HG02623 (cell line): ENCODE results near the gene SLC36A1.
A peak's percentile ranks its signal among the peaks of the same experiment; 100 is the strongest.
"Not testable (repeated sequence)": the region's sequence is repeated elsewhere in the genome, so short reads cannot be mapped to it uniquely, and the experiment has no call there.

Experiments used
- ATAC-seq: cut with Tn5 transposase; IDR thresholded peaks from one replicate; pipeline ENCODE4 v1.9.1; 2021; ENCODE audit warnings: moderate library complexity; ENCODE audit not compliant: unreplicated experiment

Gene SLC36A1

DNA sequence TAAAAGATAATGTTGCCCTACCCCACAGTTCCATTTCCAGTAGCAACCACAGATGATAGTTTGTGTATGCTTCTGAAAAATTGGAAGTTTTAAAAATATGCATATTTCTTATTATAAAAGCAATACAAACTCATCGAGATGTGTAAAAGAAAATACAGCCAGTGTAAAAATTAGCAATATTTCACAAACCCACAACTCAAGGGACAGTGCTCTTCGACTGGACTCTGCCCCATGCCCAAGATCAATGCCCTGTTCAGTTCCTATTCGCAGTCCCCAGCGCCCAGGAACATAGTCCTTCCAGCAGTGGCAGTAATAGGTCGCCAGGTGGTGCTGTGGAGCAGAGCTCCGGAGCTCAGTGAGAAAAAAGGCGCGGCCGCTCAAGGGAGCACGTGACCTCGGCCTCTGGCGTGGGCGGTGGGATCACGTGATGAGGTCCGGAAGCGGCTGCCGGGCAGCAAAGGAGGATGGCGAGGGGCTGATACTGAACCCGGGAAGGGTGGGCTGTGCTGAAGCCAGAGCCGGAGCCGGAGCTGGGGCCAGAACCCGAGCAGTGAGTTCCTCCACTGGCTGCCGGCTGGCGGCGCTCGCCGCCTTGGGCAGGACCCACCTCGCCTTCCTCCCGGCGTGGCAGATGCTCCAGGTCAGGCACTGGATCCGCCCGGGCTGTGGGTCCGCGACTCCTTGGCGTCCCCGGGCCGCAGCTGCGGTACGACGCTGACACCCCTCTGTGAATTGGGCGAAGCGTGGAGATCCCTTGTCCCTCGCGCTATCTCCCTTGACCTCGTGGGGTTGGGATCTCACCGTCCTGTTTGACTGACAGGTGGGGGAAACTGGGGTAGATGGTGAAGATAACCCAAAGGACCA is at the start of gene SLC36A1:
TSS of gene SLC36A1 (plus strand) at position 430 of the 864 bp plus-strand sequence. CDS start 11,190 bp downstream, outside the sequence.
- peak; percentile 70 for ATAC-seq

DNA sequence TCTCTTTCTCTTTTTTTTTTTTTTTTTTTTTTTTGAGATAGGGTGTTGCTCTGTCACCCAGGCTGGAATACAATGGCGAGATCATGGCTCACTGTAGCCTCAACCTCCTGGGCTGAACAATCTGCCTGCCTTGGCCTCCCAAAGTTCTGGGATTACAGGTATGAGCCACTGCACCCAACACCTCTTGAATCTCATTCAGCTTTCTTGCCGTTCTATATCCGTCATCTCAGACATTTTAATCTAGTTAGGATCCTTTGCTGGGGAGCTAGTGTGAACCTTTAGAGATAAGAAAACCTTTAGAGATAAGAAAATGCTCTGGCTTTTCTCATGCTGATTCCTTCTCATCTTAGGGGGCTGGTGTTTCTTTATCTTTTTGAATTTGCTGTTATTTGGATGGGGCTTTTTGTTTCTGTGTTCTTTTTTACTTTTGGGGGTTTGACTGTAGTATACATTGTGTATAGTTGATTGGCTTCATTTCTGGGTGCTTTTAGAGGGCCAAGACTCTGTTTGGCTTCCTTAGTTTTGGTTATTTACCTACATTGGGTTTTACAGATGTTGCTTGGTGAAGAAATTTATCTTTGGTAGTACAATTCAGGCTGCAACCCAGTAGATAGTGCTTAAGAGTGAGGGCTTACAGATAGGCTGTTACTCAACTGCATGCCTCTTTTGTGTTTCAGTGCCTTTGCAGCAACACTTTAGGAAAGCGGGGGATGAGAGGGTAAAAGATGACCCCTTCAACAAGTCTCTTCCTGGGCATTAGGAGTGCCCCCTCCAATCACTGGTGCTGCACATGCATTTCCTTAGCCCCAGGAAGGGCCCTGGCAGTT is 41.9 kb upstream of the SLC36A1 start:
- no peak for ATAC-seq

DNA sequence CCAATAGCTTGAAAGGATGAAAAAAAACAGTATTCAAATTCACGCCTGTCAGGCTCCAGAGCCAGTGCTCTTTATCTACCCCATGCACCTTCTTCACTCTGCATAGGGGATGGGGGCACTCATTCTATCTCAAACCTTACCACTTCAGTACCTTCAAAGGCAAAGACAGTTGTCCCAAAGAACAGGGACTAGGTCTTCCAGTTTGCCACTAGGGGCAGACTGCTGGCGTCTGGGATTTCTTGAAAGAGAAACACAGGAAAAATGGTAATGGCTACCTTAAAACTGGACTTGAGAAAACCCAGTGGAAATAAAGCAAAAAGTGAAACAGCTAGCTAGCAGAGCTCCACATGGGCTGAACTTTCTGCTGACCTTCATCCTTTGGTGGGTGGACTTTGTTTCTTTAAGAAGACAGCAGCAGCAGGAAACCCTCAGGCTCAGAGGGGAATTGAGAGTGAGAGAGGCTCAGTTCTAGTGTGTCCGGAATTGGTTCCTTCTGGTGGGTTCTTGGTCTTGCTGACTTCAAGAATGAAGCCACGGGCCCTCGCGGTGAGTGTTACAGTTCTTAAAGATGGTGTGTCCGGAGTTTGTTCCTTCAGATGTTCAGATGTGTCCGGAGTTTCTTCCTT is 41.0 kb upstream of the SLC36A1 start:
- ATAC-seq, result no peak

DNA sequence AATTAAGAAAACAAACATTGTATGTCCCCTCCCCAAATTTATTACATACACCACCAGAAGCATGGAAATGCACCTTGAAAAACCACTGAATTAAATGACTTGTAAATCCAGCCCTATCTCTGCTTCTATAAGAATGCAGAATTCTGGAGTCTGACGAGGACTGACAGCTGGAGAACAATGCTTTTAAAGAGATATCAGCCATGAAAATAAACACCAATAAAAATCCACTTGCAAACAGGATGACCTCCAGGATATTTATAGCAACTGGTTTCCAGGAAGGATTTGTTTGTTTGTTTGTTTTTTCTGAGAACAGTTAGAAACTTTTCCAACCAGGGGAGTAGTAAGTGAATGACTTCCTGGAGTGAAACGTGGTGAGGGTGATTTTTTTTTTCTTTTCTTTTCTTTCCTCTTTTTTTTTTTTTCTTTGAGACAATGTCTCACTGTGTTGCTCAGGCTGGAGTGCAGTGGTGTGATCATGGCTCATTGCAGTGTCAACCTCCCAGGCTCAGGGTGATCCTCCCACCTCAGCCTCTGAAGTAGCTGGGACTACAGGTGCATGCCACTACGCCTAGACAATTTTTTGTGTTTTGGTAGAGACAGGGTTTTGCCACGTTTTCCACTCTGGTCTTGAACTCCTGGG is 38.7 kb upstream of the SLC36A1 start:
- no peak for ATAC-seq

DNA sequence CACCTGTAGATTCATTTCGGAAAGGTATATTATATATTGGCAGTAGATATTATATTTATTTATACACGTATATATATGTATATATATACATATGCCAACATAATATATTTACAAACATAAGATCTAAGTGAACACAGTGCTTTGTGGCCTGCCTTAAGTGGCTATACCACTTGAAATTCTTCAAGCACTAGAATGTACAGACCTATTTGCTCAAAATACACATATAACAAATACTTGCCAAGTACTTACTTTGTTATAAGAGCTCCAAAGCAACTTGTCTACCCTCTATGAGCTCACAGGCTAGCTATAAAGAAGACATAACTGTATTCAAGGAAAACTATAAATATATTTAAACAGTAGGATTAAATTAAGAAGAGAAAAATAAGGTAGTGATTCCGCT is 33.6 kb upstream of the SLC36A1 start:
- ATAC-seq, result no peak

DNA sequence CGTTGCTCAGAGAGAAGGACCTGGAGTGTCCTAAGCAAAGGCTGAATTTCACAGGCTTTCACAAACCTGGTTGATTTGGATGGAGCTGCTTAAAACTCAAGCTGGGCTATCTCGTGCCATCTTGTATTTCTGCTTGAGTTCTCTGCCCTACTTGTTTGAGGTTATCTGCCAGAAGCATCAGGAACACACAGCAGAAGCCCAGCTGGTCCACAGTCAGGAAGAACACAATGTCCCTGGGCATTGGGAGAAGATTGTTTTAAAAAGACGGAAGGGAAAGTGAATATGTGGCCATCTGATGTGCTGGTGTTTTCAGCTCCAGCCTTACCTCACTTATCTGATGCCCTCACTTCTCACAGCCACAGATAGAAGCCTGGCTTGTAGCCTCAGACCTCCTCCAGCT is 32.9 kb upstream of the SLC36A1 start:
- ATAC-seq, result no peak

DNA sequence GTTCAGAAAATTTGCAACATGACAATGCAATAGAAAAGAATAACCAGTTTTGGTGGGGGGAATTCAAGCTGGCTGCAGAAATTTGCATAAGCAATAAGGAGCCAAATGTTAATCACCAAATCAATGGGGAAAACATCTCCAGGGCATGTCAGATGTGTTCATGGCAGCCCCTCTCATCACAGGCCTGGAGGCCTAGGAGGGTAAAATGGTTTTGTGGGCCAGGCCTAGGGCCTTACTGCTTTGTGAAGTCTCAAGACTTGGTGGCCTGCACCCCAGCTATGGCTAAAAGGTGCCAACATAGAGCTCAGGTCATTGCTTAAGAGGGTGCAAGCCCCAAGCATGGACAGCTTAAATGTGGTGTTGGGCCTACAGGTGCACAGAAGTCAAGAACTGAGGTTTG is 29.7 kb upstream of the SLC36A1 start:
- no peak for ATAC-seq

DNA sequence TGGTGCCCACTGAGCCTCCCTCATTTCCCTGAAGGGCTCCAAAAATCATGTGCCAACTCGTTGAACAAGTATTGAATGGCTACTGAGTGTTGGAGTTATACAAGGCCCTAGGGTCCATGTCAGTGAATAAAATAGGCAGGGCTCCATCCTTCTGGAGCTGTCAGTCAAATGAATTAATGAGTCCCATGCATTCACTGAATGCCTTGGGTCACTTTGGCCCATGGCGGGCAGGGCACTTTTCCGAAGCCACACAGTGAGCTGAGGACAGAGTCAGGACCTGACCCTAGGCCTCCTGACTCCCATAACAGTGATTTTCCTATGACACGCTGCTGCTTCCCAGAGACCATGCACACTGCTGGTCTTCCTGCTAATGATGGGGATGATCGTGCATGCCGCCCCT is 27.3 kb upstream of the SLC36A1 start:
- ATAC-seq, result no peak

DNA sequence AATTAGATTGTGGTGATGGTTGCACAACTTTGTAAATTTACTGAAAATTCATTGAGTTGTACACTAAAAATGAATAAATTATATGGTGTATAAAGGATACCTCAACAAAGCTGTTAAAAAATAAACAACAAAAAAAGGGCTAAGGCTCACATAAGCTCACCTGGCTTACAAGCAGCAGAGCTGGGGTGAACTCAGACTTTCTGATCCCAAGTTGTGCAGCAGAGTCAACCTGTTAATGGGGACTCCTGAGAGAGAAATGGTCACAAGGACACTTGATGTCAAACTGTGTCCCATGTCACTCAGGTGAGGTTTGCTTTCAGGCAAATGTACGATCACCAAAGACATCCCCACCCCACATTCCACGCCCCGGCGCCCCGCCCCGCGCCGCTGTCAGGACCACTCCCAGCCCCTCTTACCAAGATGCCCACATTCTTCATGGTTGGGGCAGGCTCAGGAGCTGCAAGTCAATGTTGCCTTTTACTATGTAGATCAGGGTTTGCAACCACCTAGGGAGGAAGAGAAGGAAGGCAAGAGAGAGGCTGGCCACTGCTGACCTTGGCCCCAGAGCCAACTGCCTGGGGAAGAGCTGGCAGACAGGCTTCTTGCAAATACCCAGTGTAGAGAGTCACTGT is 22.4 kb upstream of the SLC36A1 start:
- ATAC-seq, result no peak

DNA sequence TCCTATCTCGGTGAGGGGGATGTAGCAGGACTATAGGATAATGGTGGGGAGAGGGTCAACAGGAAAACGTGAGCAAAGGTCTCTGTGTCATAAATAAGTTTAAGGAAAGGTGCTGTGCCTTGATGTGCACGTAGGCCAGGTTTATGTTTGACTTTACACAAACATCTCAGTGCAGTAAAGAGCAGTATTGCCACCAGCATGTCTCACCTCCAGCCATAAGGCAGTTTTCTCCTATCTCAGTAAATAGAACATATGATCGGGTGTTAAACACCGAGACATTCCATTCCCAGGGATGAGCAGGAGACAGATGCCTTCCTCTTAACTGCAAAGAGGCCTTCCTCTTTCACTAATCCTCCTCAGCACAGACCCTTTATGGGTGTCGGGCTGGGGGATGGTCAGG is 21.1 kb upstream of the SLC36A1 start:
- ATAC-seq, result not testable (repeated sequence)

DNA sequence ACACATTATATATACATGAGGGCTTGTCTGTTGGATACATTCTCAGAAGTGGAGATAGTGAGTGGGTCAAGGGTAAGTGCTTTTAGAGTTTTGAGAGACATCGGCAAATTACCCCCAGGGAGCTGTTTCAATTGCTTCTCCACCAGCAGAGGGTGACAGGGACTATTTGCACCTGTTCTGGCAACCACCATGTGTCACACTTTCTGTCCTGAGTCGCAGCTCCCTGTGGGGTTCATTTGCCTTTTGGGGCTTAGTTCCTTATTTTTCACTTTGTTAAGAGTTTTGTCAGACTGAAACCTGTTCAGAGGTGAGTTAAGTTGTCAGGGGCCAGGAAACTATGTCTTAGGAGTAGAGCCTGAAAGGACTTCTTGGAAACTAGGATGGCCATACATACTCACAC is 20.1 kb upstream of the SLC36A1 start:
- peak; percentile 99 for ATAC-seq

DNA sequence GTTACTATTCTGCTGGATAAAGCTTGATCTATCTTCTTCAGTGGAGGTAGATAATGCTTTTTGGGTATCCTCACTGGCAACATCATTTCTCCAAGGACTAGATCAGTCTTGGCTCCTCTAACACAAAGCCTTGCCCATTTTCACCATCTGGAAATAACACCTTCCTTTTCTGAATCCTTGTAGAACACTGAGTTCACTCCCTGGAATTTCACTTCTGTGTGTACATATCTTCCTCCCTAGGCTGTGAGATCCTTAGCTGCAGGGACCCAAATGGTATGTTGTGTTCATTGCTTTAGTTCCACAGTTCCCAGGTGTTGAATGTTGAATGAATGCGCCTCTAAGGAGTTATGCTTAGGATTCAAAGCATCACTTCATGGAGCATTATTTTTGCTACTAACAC is 16.7 kb upstream of the SLC36A1 start:
- ATAC-seq, result no peak

DNA sequence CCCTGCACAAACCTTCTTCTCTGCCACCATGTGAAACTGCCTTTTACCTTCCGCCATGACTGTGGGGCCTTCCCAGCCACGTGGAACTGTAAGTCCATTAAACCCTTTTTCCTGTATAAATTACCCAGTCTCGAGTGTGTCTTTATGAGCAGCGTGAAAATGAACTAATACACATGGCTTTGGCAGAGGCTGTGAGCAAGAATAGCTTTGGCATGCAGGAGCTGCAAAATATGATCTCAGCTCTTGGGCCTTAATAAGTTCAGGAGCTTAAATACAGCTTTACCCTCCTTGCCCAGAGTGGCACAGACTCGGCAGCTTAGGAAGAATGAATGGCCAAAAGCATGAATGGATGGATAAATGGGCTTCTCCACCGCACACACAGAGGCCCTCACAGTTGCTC is 15.7 kb upstream of the SLC36A1 start:
- ATAC-seq, result no peak

DNA sequence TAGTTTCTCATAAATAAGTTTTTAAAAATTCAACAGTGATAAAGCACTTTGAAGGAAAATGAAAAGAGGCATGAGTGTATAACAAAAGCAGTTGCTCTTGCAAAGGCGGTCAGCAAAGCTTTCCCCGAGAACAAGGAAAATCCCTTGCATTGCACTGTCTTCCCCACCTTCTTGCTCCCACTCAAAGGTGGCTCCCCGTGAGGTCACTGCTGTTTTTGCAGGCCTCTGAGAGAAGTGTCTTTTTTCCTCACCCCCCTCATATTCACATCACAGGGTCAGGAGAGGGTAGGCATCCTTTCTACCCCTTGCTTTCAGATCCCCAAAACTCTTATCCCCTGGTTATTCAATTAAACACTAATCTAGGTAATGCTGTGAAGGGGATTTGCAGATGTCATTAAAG is 15.2 kb upstream of the SLC36A1 start:
- ATAC-seq, result no peak

DNA sequence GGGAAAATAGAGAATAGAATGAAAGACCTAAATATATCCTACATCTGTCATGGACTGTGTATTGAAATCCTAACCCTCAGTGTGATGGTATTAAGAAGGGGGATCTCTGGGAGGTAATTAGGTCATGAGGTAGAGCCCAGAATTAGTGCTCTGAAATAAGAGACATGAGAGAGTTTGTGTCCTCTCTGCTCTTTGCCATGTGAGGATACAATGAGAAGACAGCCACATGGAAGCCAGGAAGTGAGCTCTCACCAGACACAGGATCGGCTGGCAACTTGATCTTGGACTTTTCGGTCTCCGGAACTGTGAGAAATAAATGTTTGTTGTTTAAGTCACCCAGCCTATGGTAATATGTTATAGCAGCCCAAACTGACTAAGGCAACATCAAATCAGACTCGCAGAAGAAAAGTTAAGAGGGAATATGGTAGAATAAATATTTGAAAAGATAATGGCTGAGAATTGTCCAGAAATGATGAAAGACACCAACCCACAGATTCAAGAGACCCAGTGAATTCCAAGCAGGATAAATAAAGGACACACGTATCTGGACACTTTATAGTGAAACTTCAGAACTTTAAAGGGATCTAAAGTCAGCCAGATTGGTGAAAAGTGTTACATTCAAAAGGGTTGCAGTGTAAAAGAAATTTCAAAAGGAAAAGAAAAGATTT is 12.7 kb upstream of the SLC36A1 start:
- no peak for ATAC-seq

DNA sequence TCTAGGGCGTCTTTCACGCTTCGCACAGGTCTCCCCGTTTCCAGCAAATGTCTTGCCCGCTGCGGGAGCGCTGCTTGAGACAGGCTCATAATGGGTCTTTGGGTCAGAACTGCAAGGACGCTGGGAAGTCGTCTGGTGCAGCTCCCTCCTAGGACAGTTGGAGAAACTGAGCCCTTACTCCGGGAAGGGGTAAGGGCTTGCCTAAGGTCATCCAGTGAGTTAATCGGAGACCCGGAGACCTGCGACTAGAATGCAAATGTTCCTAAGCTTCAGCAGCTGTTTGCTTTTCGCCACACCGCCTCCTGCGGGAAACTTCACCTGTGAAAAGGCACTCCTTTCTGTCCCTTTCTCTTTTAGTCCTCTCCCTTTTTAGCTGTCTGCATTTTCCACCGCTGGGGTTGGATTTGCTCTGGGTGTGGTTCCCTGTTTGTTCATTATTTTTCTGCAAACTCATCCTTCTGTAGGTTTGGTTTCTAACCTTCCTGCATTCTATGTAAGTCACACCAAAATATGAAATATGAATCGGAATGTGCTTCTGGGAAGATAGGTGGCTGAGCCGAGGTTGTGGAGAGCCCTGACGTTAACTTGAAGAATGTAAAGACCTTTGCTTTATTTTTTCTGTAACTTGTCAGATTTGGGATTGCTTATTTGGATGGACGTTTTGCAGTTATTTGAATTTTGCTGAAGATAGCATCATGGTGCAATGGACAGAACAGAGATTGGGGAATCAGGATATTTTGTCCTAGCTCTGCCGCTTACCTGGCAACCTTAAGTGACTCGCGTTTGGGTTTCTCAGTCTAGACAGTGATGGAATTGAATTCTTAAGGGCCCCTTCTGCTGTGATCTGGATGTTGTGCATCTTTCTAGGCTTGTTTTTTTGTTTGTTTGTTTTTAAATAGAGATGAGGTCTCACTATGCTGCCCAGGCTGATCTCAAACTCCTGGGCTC is 909 bp downstream of the SLC36A1 start:
- ATAC-seq, result peak; percentile 11

DNA sequence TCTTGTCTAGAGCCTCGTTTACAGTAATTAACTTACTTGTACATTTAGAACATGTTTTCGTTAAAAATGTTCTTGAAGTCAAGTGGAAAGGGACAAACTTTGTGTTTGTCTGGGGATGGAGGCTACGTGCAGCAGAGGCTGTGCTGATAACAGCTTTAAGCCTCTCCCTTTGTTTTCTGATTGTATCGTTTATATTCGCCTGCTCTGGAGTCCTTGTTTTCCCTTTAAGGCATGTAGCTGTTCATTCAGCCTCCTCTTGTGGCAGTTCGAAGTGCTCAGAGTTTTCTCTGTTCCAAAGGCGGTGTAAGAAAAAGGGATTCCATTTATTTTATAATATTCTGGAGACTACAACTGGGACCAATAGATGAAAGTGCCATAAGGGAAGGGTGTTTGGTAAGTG is 1.9 kb downstream of the SLC36A1 start:
- no peak for ATAC-seq

DNA sequence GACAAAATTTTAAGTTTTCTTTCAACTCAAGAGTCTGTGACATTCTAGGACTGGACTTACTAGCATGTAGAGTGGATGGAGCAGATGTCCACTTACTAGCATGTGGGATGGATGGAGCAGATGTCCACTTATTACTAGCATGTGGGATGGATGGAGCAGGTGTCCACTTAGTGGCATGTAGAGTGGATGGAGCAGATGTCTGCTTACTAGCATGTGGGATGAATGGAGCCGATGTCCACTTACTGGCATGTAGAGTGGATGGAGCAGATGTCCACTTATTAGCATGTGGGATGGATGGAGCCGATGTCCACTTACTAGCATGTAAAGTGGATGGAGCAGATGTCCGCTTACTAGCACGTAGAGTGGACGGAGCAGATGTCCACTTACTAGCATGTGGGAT is 2.4 kb downstream of the SLC36A1 start:
- no peak for ATAC-seq

DNA sequence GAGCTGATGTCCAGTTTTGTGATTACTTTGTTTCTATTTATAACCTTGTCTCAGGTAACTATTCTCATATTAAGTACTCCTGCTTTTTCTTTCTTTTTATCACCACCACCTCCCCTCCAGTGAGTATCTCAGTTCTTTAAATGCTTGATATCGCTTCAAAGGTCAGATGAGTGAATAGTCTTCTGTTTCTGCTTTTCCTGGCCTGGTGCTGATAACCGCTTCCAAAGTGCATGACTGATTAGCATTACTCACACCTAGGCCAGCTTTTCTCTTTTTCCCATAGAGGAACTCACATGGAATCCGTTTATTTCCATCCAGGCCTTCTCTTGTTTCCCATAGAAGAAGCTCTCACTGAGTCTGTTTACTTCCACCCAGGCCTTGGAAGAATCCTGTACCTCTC is 3.2 kb downstream of the SLC36A1 start:
- ATAC-seq, result no peak
